Panc1 (cell line): ENCODE data around the gene BCKDHA. TPM values are rescaled to one million over a fixed set of nuclear protein-coding genes. Genes with fewer than 3 reads are reported as not detected.

Source experiments
- ATAC-seq: fragments of 200-7000 bp; cut with Tn5 transposase; 2 replicates; pipeline ENCODE4 v1.9.1; 2020; ENCODE audit warnings: mild to moderate bottlenecking, moderate library complexity
- BruUV-seq: library from RNA; stranded (reverse); fragments of 400-500 nt; replicated peaks from 2 replicates; lab custom pipeline; 2021; lab: Mats Ljungman, UMichigan
- CTCF ChIA-PET: fragments of 300-600 bp; sonication (Branson Sonifier 250); formaldehyde crosslinking; loops from one replicate; lab custom pipeline; 2022; ENCODE audit warnings: antibody characterized with exemption; lab: Charles Lee
- POLR2A ChIA-PET: fragments of 300-600 bp; sonication (Branson Sonifier 250); formaldehyde crosslinking; loops from one replicate; lab custom pipeline; 2022; ENCODE audit warnings: antibody characterized with exemption; lab: Charles Lee
- DNase-seq: peaks from one replicate; pipeline ENCODE4 v3.0.0-alpha.2; 2010; ENCODE audit warnings: low read depth, low spot score
- H3K27ac ChIP-seq: 2 replicates; pipeline ENCODE4 v1.5.1; 2011; ENCODE audit warnings: mild to moderate bottlenecking, low read length, inconsistent platforms
- H3K27me3 ChIP-seq: fragments of 200-500 bp; sonication (Bioruptor generic); 2 replicates; pipeline ENCODE4 v1.6.0; 2014; ENCODE audit warnings: low read length, inconsistent platforms; ENCODE audit not compliant: control insufficient read depth, insufficient read depth
- H3K36me3 ChIP-seq: fragments of 200-500 bp; sonication (Bioruptor generic); 2 replicates; pipeline ENCODE4 v1.5.1; 2014; ENCODE audit warnings: inconsistent platforms, mild to moderate bottlenecking, low read length, moderate library complexity; ENCODE audit not compliant: control insufficient read depth, insufficient read depth
- H3K4me1 ChIP-seq: 2 replicates; pipeline ENCODE4 v1.5.1; 2011; ENCODE audit warnings: inconsistent platforms, mild to moderate bottlenecking, low read length, moderate library complexity; ENCODE audit not compliant: control insufficient read depth, insufficient read depth
- H3K4me3 ChIP-seq, 2 experiments: 2 replicates each; pipeline ENCODE4 v1.5.1; 2011 to 2012; ENCODE audit warnings: low read depth in 2 of 2, low read length in 2 of 2, mild to moderate bottlenecking in 2 of 2, inconsistent platforms in 1 of 2, moderate library complexity in 1 of 2
- H3K9me3 ChIP-seq: fragments of 200-500 bp; sonication (Bioruptor generic); 2 replicates; pipeline ENCODE4 v1.5.1; 2014; ENCODE audit warnings: low read depth, mild to moderate bottlenecking, inconsistent platforms, low read length, moderate library complexity; ENCODE audit not compliant: control insufficient read depth, insufficient read depth
- CTCF ChIP-seq: fragments of 450-650 bp; IDR thresholded peaks from 2 replicates; pipeline ENCODE4 v1.5.1; 2017; ENCODE audit warnings: mild to moderate bottlenecking
- POLR2AphosphoS5 ChIP-seq: IDR thresholded peaks from 2 replicates; pipeline ENCODE4 v1.6.1; 2012; ENCODE audit warnings: mild to moderate bottlenecking, low read depth, low read length, moderate library complexity
- REST ChIP-seq, 2 experiments: IDR thresholded peaks; 2 replicates each; pipeline ENCODE4 v1.6.1; 2011 to 2012; ENCODE audit warnings: low read depth in 2 of 2, control low read depth in 1 of 2, low read length in 1 of 2, mild to moderate bottlenecking in 1 of 2, moderate library complexity in 1 of 2; ENCODE audit not compliant: insufficient read depth in 1 of 2
- SIN3A ChIP-seq: IDR thresholded peaks from 2 replicates; pipeline ENCODE4 v1.6.1; 2012; ENCODE audit warnings: low read depth, mild to moderate bottlenecking, low read length, moderate library complexity, borderline replicate concordance; ENCODE audit not compliant: insufficient read depth
- TCF7L2 ChIP-seq: IDR thresholded peaks from 2 replicates; pipeline ENCODE4 v1.6.1; 2011; ENCODE audit warnings: mild to moderate bottlenecking, low read depth, low read length, inconsistent platforms
- in situ Hi-C: cut with HindIII; loops from 2 replicates; pipeline ENCODE4 v1.10.0; 2016; ENCODE audit warnings: low sequenced_read_pairs, low pct_unique_long_range_greater_than_20kb
- intact Hi-C: fragments of 100-400 bp; cut with micrococcal nuclease; formaldehyde crosslinking; loops from one replicate; pipeline ENCODE4 v1.10.0; 2022; ENCODE audit not compliant: unreplicated experiment
- total RNA-seq: library from RNA; stranded (reverse); gene quantifications from one replicate; pipeline ENCODE4 v1.2.1, GENCODE V29; 2021; ENCODE audit not compliant: unreplicated experiment

Gene BCKDHA
- total RNA-seq, 1 experiment from 2014 or later, result 11.2 TPM

- intact Hi-C loops (no loop called here), in situ Hi-C loops (no loop called here)
Observed at GRCh38 chr19:41351339-41352245, 46.0 kb upstream of the BCKDHA start.

GRCh38 chr19:41352279-41352608, 45.4 kb upstream of the BCKDHA start:
- H3K4me1 ChIP-seq, result peaks cover 5% of the 10 kb centered on the region; the same call in 1 of the 2 replicates
- no peak for ATAC-seq
- in situ Hi-C loops (no loop called here), intact Hi-C loops (no loop called here)
- H3K9me3 ChIP-seq, result no peaks in the 10 kb centered on the region
- no TSS peak for BruUV-seq
- no peaks in the 10 kb centered on the region for H3K27me3 ChIP-seq
- ChIA-PET CTCF (interaction anchor here (1.3 kb wide), 1 partner anchor 87 kb away, joined by 3 read pairs; the partner anchor contains the start of gene DMAC2), POLR2A (no interaction called here)
- H3K4me3 ChIP-seq, result peak overlapping the region; percentile 72 to 79
- peak overlapping the region; percentile 61; the same call in 1 of the 2 replicates for H3K27ac ChIP-seq
- no peak for TF ChIP-seq TCF7L2
- DNase-seq, result no peak
- H3K36me3 ChIP-seq, result peaks cover 6% of the 10 kb centered on the region

More at GRCh38 chr19:41351339-41352245, 46.0 kb upstream of the BCKDHA start:
- ChIA-PET POLR2A (interaction anchor here (0.7 kb wide), 1 partner anchor 1156 kb away, joined by 8 read pairs; no protein-coding TSS in a partner anchor), CTCF (interaction anchor here (1.3 kb wide), 1 partner anchor 88 kb away, joined by 3 read pairs; the partner anchor contains the start of gene DMAC2)
- peak; percentile 53 for ATAC-seq
- Histone ChIP-seq H3K27ac (peak overlapping the region; percentile 57), H3K4me3 (peak overlapping the region; percentile 72 to 79), H3K4me1 (peaks cover 5% of the 10 kb centered on the region; the same call in 1 of the 2 replicates), H3K27me3 (no peaks in the 10 kb centered on the region), H3K36me3 (peaks cover 6% of the 10 kb centered on the region), H3K9me3 (no peaks in the 10 kb centered on the region)
- no peak for DNase-seq
- TF ChIP-seq POLR2AphosphoS5, result no peak
- TF ChIP-seq TCF7L2, result no peak
- no peak for TF ChIP-seq CTCF
- TF ChIP-seq SIN3A, result peak; percentile 32; the same call in 1 of the 2 replicates
- TSS peak; percentile 61 for BruUV-seq

- POLR2A ChIA-PET, result interaction anchor here (0.8 kb wide), 1 partner anchor 751 kb away, joined by 3 read pairs; no protein-coding TSS in a partner anchor
- H3K4me3 ChIP-seq, result peak overlapping the region; percentile 72 to 79
- no peaks in the 10 kb centered on the region for H3K27me3 ChIP-seq
- intact Hi-C loops, result no loop called here
- H3K4me1 ChIP-seq, result peaks cover 5% of the 10 kb centered on the region; the same call in 1 of the 2 replicates
- no TSS peak for BruUV-seq
- in situ Hi-C loops, result no loop called here
- H3K9me3 ChIP-seq, result no peaks in the 10 kb centered on the region
- CTCF ChIA-PET, result no interaction called here
- TF ChIP-seq TCF7L2 (no peak), SIN3A (no peak), CTCF (peak; percentile 83), POLR2AphosphoS5 (no peak), REST (IDR thresholded peaks at IDR 0.05; ENCODE audit: insufficient read depth in 1 of 2, low read depth in 2 of 2, low read length in 1 of 2) (no peak)
- DNase-seq, result no peak
- peak; percentile 61 for ATAC-seq
- H3K27ac ChIP-seq, result peak overlapping the region; percentile 75; the same call in 1 of the 2 replicates
- H3K36me3 ChIP-seq, result peaks cover 6% of the 10 kb centered on the region; the same call in 1 of the 2 replicates
Observed at GRCh38 chr19:41352609-41353465, 44.8 kb upstream of the BCKDHA start.
